NCI-H128 (cell line): ENCODE measurements around the gene CACNA1I.

Source experiments
- DNase-seq: peaks from one replicate; lab custom pipeline; 2025; ENCODE audit not compliant: unreplicated experiment; lab: John Stamatoyannopoulos, UW

Gene CACNA1I

GRCh38 chr22:39567135-39567946 lies 3.2 kb upstream of the CACNA1I start:
- no peak for DNase-seq

GRCh38 chr22:39568278-39568981 lies 2.1 kb upstream of the CACNA1I start:
- no peak for DNase-seq

GRCh38 chr22:39569066-39569465 lies 1.5 kb upstream of the CACNA1I start:
- no peak for DNase-seq

GRCh38 chr22:39570226-39570625 lies 327 bp upstream of the CACNA1I start:
- no peak for DNase-seq

- DNase-seq, result no peak
Measured at GRCh38 chr22:39571538-39571937, 985 bp downstream of the CACNA1I start.

- no peak for DNase-seq
Measured at GRCh38 chr22:39574779-39575551, 4.4 kb downstream of the CACNA1I start.

- no peak for DNase-seq
Measured at GRCh38 chr22:39575552-39575825, 4.9 kb downstream of the CACNA1I start.

DNA sequence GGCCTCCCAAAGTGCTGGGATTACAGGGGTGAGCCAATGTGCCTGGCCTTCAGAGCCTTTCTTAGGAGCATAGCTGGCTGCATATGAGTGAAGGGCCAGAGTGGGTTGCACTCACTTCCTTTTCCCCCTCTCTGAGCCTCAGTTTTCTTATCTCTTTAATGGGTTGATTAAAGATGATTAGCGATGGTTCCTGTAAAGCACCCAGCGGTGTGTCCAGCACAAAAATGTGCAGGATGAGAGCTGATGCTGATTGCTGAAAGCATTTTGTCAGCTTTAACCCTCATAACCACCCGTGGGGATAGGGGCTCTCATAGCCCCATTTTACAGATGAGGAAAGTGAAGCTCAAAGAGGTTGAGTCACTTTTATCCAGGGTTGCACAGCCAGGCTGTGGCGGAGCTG lies 5.5 kb downstream of the CACNA1I start:
- DNase-seq, result no peak

GRCh38 chr22:39577366-39577765 lies 6.8 kb downstream of the CACNA1I start:
- no peak for DNase-seq

DNA sequence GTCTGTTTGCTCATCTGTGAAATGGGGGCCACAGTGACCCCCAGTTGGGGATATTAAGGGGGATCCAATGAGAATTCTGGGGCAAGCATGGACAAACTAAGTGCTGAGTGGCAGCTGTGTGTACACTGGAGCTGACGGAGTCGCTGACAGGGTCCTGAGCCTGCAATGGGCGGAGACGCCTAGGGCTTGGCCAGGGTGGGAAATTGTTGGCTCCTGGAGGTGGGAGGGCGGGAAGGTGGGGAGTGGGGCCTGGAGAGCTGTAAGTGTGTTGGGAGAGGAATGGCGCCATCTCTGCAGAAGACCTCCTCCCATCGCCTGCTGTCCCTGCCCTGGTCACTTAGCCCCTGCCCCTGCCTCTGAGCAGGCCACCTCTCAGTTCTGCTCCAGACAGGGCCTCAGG lies 7.3 kb downstream of the CACNA1I start:
- no peak for DNase-seq

- no peak for DNase-seq
Measured at GRCh38 chr22:39580006-39580441, 9.5 kb downstream of the CACNA1I start.

GRCh38 chr22:39580795-39581194 lies 10.2 kb downstream of the CACNA1I start:
- DNase-seq, result no peak

GRCh38 chr22:39581303-39581702 lies 10.8 kb downstream of the CACNA1I start:
- DNase-seq, result no peak

DNA sequence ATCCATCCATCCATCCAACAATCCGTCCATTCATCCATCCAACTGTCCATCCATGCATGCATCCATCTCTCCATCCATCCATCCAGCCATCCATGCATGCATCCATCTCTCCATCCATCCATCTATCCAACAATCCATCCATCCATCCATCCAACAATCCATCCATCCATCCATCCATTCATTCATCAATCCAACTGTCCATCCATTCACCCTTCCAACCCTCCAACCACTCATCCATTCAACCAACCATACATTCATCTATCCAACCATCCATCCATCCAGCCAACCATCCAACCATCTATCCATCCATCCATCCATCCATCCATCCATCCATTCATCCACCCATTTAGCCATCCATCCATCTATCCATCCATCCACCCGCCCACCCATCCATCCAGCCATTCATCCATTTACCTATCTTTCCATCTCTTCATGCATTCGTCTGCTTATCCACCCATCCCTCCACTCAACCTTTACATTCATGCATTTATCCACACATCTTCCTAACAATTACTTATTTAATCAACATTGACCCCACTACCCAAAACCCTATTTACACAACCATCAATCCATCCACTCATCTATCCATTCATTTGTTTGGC lies 12.6 kb downstream of the CACNA1I start:
- no peak for DNase-seq

DNA sequence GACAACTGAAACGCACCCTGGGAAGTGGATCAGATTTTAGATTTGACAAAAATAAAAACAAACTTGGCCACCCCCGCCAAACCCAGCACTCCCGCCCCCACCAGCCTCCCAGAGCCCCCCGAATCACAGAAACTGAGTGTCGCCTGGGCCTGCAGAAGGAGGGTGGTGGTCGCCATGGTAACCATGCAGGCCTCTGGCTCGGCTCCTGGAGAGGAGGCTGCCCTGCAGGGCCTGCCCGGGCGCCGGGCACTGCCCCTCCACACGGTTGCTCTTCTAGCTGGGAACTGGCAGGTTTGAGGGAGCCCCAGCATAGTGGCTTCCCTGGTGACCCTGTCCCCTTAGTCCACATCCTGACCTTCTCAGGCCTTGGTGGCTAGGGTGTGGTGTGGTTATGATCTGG lies 19.3 kb downstream of the CACNA1I start:
- no peak for DNase-seq

DNA sequence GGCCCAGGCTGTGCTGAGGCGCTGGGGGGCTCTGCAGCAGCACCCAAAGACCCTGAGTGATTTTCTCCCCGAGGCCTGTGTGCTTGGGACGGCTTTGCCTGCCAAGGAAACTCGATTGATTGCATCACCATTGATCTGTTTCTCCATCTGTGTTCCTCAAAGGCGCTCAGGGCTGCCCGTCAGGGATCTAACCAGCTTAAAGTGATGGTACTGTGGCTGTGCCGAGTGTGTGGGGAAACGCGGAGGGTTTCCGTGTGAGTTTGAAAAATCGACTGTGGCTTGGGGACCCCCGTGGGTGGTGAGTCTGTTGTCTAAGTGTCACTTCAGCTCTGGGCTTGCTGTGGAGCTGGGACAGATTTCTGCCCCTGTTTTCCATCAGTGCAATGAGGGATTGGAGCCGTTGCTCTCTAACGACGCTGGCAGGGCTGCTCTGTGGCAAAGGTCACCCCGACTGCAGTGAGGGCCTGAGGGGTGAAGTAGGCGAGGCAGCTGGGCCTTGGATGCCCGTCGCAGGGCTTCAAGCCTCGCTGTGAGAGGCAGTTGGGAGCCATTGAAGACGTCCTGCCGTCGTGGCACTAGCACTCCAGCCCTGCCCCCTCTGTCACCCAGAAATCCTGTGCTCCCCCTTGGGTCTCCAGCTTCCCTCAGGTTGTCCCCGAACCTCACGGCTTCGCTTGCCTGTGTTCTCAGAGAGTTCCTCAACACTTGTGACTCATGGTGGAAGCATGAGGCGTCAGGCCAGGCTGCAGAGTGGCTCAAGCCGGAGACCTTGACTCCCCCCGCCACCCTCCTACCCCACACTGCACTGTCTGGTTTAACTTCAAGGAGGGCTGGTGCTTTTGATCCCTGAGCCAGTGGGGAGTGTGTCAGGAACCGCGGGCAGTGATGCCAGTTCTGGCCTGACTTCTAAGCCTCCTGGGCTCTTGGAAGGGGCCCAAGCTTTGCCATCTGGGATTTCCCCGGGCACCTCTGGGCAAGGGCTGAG lies 21.8 kb downstream of the CACNA1I start:
- no peak for DNase-seq

GRCh38 chr22:39593066-39593930 lies 22.7 kb downstream of the CACNA1I start:
- no peak for DNase-seq

DNA sequence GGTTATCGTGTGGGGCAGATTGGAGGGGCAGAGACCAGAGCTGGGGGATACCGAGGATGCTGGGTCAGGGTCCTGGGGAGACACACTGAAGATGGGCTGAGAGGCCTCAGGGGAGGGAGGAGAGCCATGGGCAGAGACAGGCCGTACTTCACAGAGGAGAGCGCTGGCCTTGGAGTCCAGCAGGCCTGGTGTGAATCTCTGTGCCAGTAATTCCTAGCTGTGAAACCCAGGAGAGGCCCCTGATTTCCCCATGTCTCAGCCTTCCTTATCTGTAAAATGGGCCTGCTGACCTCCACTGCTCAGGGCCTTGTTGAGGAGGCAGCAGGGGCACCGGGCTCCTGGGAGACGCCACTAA lies 23.4 kb downstream of the CACNA1I start:
- no peak for DNase-seq

- DNase-seq, result no peak
Measured at GRCh38 chr22:39594411-39594810, 23.9 kb downstream of the CACNA1I start.
